Occipital lobe (tissue), 2 donors: ENCODE measurements around the gene SNED1. TPM values are rescaled to one million over a fixed set of nuclear protein-coding genes. Genes with fewer than 3 reads are reported as not detected.

Source experiments
- DNase-seq: peaks from one replicate; lab custom pipeline; 2025; lab: John Stamatoyannopoulos, UW
- total RNA-seq: library from RNA; depleted of rRNA; stranded (reverse); fragments of >200 nt; gene quantifications from one replicate; pipeline ENCODE4 v1.2.3, GENCODE V29; 2014

Gene SNED1
- 3.3 TPM for total RNA-seq

GRCh38 chr2:240997856-240998705 lies at the start of gene SNED1:
SNED1 (plus strand) TSS chr2:240998618; CDS start chr2:240998838, 220 bp downstream.
- no peak for DNase-seq

GRCh38 chr2:240948905-240949790 lies 49.3 kb upstream of the SNED1 start:
- no peak for DNase-seq

- no peak for DNase-seq
Measured at GRCh38 chr2:240949791-240950705, 48.4 kb upstream of the SNED1 start.

- no peak for DNase-seq
Measured at GRCh38 chr2:240951045-240951594, 47.3 kb upstream of the SNED1 start.

- no peak for DNase-seq
Measured at GRCh38 chr2:240952496-240953246, 45.7 kb upstream of the SNED1 start.

- no peak for DNase-seq
Measured at GRCh38 chr2:240953426-240954410, 44.7 kb upstream of the SNED1 start.

GRCh38 chr2:240954436-240955305 lies 43.7 kb upstream of the SNED1 start:
- no peak for DNase-seq

GRCh38 chr2:240955306-240956170 lies 42.9 kb upstream of the SNED1 start:
- no peak for DNase-seq

GRCh38 chr2:240956171-240956934 lies 42.1 kb upstream of the SNED1 start:
- DNase-seq, result no peak

- no peak for DNase-seq
Measured at GRCh38 chr2:240956935-240957655, 41.3 kb upstream of the SNED1 start.

GRCh38 chr2:240957656-240958365 lies 40.6 kb upstream of the SNED1 start:
- no peak for DNase-seq

- DNase-seq, result no peak
Measured at GRCh38 chr2:240958366-240959213, 39.8 kb upstream of the SNED1 start.

GRCh38 chr2:240959214-240959940 lies 39.0 kb upstream of the SNED1 start:
- DNase-seq, result no peak
